Astrocyte of the cerebellum (primary cell): Measurements from ENCODE around the gene ZNF785.

Source experiments
- DNase-seq: peaks from one replicate; pipeline ENCODE4 v3.0.0-alpha.2; 2011; ENCODE audit warnings: low read depth
- H3K4me3 ChIP-seq: 2 replicates; pipeline ENCODE4 v1.5.1; 2011; ENCODE audit warnings: mild to moderate bottlenecking, low read depth, low read length, moderate library complexity
- in situ Hi-C: cut with HindIII; loops from 2 replicates; pipeline ENCODE4 v1.10.0; 2017; ENCODE audit warnings: low sequenced_read_pairs
- TF ChIP-seq, protein P1 (sequence below): IDR thresholded peaks from 2 replicates; pipeline ENCODE4 v1.5.1; 2012; ENCODE audit warnings: low read length, low read depth, moderate library complexity, mild to moderate bottlenecking; ENCODE audit errors: missing control alignments

Gene ZNF785

DNA sequence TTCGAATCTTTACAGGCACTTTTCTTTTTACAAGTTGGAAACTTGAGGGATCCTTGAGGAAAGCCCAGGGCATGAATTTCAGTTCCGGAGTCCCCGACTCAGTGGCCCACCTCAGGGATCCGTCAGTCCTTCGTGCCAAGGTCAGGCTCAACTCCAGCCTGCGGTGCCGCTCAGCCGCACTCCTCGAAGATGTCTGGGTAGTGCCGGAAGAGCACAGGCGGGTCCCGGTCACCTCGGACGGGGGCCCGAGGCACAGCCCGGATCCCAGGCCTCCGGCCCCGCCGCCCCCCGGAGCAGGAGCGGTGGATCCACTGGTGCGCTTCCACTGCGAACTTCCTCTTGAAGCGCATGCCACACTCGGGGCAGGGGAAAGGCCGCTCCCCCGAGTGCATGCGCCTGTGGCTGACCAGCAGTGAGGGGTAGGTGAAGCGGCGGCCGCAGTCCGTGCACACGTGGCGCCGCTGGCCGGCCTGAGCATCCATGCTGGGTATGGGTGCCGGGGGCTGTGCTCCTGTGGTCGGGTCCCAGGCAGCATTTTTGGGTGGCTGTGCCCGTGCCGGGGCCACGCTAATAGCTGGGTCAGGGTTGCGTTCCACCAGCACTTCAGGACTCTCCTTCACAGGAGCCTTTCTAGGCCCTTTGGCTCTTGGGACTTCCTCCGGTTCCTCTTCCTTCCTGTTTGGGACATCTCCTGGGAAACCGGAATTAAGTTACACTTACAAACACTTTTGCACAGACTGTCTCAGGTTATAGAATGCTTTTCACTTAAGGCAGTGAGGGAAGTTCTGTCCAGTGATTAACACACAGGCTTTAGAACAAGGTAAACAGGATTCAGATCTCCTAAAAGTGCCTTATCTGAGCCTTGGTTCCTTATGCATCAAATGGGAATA is 15.5 kb downstream of the ZNF785 start:
- DNase-seq, result no peak
- in situ Hi-C loops, result no loop called here
- H3K4me3 ChIP-seq, result no peak overlapping the region
- TF ChIP-seq, protein P1, sequence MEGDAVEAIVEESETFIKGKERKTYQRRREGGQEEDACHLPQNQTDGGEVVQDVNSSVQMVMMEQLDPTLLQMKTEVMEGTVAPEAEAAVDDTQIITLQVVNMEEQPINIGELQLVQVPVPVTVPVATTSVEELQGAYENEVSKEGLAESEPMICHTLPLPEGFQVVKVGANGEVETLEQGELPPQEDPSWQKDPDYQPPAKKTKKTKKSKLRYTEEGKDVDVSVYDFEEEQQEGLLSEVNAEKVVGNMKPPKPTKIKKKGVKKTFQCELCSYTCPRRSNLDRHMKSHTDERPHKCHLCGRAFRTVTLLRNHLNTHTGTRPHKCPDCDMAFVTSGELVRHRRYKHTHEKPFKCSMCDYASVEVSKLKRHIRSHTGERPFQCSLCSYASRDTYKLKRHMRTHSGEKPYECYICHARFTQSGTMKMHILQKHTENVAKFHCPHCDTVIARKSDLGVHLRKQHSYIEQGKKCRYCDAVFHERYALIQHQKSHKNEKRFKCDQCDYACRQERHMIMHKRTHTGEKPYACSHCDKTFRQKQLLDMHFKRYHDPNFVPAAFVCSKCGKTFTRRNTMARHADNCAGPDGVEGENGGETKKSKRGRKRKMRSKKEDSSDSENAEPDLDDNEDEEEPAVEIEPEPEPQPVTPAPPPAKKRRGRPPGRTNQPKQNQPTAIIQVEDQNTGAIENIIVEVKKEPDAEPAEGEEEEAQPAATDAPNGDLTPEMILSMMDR, result no peak

DNA sequence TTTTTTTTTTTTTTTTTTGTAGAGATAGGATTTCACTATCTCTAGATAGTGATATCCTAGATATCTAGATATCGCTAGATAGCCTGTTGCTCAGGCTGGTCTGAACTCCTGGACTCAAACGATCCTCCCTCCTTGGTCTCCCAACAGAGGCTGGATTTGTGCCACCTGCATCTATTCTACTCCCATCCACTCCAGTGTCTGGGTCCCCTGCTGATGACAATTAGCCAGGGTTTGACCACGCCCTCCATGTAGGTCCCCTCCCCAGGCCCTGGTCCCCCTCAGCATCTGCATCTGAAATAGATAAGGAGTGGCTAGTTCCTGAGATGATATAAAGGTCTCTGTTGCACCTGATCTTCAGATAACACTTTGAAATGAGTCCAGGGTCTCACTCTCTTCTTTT is 16.2 kb downstream of the ZNF785 start:
- in situ Hi-C loops, result no loop called here
- DNase-seq, result no peak
- TF ChIP-seq, protein P1, result no peak
- no peak overlapping the region for H3K4me3 ChIP-seq

DNA sequence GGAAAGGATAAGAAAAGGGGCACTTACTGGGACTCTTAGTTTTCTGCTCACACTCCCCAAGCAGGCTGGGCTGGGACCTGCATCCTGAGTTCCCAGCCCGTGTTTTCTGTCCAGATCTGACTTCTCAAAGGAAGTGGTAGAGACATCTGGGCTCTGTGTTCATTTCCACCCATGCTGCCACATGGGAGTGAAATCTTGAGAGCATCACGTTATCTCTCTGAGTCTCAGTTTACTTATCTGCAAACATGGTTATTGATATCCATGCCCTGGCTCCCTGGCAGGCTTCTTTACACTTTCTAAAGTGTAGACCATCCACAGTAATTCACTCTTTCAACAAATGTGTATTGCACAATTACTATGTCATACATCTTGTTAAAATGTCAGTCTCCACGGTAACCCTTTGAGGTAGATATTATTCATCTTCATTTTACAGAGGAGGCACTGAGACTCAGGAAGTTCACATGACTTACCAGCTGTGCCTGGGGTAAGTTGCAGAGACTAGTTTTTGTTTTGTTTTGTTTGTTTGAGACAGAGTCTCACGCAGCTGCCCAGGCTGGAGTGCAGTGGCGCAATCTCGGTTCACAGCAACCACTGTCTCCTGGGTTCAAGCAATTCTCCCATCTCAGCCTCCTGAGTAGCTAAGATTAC is 17.4 kb downstream of the ZNF785 start:
- TF ChIP-seq, protein P1, result no peak
- no peak overlapping the region for H3K4me3 ChIP-seq
- no peak for DNase-seq
- in situ Hi-C loops, result no loop called here

DNA sequence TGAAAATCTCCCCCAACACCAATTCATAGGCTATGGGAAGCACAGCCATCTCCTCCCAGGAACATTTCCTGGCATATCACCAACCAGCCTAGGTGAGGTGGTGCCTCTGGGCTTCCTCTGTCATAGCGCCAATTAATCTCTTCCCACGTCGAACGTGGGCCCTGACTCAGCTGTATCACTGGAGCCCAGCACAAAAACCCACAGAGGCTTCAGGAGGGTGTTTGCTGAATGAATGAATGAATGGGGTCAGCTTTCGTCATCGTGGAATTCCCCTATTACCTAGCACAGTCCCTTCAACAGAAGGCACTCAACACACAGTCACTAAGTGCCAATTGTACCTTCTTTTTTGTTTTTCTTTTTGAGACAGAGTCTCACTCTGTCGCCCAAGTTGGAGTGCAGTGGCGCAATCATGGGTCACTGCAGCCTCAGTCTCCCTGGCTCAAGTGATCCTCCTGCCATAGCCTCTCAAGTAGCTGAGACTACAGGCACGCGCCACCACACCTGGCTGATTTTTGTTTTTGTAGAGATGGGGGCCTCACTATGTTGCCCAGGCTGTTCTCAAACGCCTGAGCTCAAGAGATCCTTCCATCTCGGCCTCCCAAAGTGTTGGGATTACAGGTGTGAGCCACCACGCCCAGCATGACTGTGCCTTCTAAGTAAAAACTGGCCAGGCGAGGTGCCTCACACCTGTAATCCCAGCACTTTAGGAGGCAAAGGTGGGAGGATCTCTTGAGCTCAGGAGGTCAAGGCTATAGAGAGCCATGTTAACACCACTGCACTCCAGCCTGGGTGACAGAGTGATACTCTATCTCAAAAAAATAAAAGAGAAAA is 18.1 kb downstream of the ZNF785 start:
- TF ChIP-seq, protein P1, result no peak
- DNase-seq, result no peak
- H3K4me3 ChIP-seq, result no peak overlapping the region
- in situ Hi-C loops, result no loop called here

DNA sequence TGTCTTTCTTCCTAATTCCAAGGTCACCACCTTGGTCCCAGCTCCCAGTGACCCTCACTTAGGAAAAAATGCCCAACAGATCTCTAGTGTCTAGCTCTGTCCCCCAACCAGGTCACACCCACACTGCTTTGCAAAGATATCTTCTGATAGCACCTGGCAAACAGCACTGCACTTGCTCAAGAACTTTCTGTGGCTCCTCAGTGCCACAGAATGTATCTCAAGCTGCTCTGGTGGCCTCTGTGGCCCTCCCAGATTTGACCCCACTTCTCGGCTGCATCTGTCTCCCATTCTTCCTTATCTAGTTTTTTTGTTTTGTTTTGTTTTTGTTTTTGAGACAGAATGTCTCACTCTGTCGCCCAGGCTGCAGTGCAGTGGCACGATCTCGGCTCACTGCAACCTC is 19.0 kb downstream of the ZNF785 start:
- DNase-seq, result no peak
- TF ChIP-seq, protein P1, result no peak
- no peak overlapping the region for H3K4me3 ChIP-seq

DNA sequence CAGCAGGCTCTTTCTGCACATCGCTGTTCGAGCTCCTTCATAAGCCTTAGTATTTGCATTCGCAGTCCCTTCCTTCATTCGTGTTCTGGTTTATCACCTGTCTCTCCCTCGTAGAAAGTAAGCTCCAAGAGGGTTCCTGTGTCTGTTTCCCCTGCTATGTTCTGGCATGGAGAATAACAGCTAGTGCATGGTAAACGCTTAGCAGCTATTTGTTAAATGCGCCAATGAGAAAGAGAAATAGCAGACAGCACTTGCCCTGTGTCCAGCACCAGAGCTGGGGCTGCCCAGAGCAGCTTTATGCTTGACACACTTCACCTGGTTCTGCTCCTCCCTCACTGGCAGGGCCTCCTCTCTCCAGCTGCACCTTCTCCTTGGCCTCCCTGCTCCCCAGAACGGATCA is 19.5 kb downstream of the ZNF785 start:
- H3K4me3 ChIP-seq, result no peak overlapping the region
- no peak for DNase-seq
- TF ChIP-seq, protein P1, result no peak
- in situ Hi-C loops, result no loop called here

More for the DNA sequence above, 19.0 kb downstream of the ZNF785 start:
- in situ Hi-C loops, result no loop called here
